T47D (cell line): ENCODE data around the gene WNT2.

Source experiments
- DNase-seq, 2 experiments: peaks; one replicate each; pipeline versions ENCODE4 v3.0.0 to v3.0.0-alpha.2; 2011 to 2012; ENCODE audit warnings: low read depth in 1 of 2, low spot score in 1 of 2
- JUND ChIP-seq: IDR thresholded peaks from 2 replicates; pipeline ENCODE4 v1.6.1; 2012; ENCODE audit warnings: low read depth
- in situ Hi-C: cut with HindIII; loops from 2 replicates; pipeline ENCODE4 v1.10.0; 2016; ENCODE audit warnings: low sequenced_read_pairs, low pct_unique_long_range_greater_than_20kb

WNT2 gene

GRCh38 chr7:117241088-117241487 is 81.8 kb downstream of the WNT2 start:
- DNase-seq = no peak
- in situ Hi-C loops = no loop called here
- no peak for TF ChIP-seq JUND

DNA sequence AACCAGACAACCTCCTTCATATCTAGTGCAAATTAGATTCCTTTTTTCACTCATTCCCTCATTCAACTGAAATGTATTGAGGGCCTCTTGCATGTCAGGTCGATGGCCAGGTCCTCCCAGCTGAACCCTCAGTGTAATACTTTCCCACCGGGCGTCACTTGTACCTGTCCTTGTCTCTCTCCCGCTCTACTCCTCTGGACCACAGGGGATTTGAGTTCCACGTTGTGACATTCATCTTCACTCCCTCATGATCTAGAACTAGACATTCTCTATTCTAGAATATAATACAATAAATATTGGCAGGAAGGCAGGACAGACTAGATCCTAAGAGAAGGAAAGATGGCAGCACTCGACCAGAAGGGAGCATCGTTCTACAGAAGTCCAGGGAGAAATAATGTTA is 83.9 kb downstream of the WNT2 start:
- in situ Hi-C loops = no loop called here
- DNase-seq = no peak
- TF ChIP-seq JUND = no peak

DNA sequence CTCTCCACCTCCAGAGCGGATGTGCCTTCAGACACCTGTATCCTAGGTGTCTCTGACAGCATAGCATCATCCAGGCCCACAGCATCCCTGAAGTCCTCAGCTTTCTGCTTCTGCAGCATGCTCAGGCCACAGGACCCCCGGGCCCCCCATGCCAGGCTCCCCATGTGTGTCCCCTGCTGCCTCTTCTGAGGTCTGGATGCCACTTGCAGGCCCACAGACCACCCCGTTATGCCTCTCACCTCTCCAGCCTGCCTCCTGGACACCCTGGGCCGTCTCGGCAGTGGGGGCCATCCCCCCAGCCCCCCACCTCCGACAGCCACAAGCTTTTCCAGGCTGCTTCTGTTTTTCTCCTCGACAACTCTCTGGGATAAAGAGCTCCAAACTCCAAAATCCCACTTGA is 84.4 kb downstream of the WNT2 start:
- no peak for TF ChIP-seq JUND
- in situ Hi-C loops = no loop called here
- no peak for DNase-seq

- in situ Hi-C loops = no loop called here
- DNase-seq = no peak
- no peak for TF ChIP-seq JUND
Measured at GRCh38 chr7:117237646-117238045, 85.2 kb downstream of the WNT2 start.

- in situ Hi-C loops = no loop called here
- TF ChIP-seq JUND = no peak
- no peak for DNase-seq
Measured at GRCh38 chr7:117231047-117231359, 91.9 kb downstream of the WNT2 start.

DNA sequence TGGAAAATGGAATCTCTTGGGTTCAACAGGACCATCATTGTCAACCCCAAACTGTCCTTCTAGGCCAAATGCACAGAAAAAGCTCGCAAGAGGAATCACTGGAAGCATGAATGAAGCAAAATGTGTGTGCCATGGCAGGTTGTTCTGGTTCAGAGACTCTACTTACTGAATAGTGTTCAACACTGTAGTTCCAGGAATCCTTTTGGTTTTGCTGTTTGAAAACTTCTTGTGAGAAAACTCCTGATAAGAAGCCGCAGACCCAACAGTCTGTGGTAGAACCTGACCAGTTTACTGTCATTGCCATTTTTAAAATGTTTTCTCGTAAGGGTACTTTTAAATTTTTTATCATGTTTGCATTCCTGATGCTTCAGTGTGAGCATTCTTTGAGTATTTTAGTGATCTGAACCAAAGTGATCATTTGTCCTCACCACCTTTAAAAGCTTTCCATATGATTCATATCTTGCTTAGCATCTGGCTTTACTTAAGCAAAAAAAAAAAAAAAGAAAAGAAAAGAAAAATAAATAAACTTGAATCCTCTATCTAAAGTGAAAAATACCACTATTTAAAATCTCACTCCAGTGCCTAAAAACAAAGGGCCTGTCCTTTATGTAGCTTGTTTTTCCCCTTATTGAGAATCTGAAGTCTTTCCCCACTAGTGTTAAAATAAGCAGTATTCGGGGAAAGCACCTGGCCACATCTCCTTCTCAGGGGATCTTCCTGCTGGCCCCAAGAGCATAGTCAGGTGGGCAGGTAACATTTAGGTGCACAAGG is 92.4 kb downstream of the WNT2 start:
- TF ChIP-seq JUND = no peak
- DNase-seq = no peak
- in situ Hi-C loops = no loop called here

GRCh38 chr7:117229350-117229749 is 93.5 kb downstream of the WNT2 start:
- DNase-seq = no peak
- in situ Hi-C loops = no loop called here
- TF ChIP-seq JUND = no peak

DNA sequence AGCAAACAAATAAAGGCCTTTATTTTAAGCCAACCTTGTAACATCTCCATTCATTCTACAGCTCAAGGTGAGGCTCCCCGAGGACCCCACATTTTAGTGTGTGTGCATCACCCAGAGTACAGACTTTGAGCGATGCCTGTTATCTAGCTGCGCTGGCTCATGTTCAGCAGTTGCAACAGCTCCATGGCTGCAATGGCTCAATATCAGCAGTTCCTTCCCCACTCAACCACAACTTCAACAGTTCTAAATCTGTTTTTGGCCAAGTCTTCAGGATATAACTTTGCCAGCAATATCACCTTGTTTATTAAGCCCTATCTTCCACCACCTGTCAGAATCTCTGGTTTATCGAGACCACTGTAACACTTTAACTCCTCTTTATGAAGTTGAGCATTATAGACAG is 95.8 kb downstream of the WNT2 start:
- no peak for TF ChIP-seq JUND
- in situ Hi-C loops = no loop called here
- DNase-seq = no peak

DNA sequence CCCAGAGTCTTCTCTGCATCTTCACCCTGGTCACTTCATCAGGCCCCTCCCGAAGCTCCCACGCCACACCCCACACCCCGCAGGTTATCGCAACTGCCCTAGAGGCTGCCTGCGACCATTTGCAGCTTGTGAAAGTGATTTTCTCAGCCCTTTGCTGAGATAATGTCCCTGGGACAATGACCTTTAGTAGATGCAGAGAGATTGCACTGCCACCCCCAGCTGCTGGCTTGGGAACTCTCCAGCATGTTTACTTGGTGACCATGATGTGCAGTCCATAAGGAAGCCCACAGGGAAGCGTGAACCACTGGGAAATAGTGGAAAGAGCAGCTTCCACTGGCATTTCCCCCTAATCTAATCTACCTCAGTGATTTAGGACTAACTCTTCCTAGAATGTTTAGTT is 97.3 kb downstream of the WNT2 start:
- no peak for DNase-seq
- no peak for TF ChIP-seq JUND
- in situ Hi-C loops = no loop called here
